ENCODE results near the gene BARX2.

Gene BARX2

DNA sequence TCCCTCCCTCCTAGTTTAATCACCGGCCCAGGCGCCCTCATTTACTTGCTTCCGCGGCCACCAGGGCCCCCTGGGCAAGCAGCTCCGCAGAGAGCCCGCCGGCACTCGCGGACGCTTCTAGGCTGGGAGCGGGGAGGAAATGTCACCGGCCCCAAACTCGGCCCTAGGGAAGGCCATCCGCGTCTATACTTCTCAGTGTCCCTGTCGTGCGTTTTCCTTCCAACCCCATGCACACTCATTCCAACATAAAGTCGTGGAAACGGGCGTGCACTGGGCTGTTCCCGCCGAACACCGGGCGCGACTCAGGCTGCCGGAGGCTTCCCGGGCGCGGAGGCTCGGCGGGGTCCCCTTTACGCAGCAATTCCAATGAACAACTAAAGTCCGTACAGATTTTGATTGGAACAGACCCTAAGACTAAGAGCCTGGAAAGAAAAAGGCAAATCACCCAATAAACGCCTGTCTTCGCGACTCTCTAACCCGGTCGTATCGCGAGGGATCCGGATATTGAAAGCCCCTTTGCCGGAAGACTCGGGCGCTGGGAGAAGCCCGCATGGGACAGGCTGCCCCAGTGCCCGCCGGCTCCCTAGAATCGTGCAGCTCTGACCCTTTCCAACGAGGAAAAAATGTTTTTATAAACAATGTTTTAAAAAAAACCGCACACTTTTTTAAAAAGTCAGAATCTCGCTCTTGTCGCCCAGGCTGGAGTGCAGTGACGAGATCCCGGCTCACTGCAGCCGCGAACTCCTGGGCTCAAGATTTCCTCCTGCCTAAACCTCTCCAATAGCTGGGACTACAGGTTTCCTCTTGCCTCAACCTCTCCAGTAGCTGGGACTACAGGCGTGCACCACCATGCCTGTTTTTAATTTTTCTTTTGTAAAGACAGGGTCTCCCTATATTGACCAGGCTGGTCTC is 1.3 kb upstream of the BARX2 start:
- peak overlapping the region; percentile 27 for H3K4me3 ChIP-seq (ENCODE audit: low read depth, low read length)
- in situ Hi-C loops (cut with HindIII; ENCODE audit: low sequenced_read_pairs), result no loop called here
- no peak for DNase-seq (ENCODE audit: low read depth)
- TF ChIP-seq, protein P1, sequence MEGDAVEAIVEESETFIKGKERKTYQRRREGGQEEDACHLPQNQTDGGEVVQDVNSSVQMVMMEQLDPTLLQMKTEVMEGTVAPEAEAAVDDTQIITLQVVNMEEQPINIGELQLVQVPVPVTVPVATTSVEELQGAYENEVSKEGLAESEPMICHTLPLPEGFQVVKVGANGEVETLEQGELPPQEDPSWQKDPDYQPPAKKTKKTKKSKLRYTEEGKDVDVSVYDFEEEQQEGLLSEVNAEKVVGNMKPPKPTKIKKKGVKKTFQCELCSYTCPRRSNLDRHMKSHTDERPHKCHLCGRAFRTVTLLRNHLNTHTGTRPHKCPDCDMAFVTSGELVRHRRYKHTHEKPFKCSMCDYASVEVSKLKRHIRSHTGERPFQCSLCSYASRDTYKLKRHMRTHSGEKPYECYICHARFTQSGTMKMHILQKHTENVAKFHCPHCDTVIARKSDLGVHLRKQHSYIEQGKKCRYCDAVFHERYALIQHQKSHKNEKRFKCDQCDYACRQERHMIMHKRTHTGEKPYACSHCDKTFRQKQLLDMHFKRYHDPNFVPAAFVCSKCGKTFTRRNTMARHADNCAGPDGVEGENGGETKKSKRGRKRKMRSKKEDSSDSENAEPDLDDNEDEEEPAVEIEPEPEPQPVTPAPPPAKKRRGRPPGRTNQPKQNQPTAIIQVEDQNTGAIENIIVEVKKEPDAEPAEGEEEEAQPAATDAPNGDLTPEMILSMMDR (IDR thresholded peaks at IDR 0.05; ENCODE audit: low read depth, low read length, missing control alignments), result no peak

DNA sequence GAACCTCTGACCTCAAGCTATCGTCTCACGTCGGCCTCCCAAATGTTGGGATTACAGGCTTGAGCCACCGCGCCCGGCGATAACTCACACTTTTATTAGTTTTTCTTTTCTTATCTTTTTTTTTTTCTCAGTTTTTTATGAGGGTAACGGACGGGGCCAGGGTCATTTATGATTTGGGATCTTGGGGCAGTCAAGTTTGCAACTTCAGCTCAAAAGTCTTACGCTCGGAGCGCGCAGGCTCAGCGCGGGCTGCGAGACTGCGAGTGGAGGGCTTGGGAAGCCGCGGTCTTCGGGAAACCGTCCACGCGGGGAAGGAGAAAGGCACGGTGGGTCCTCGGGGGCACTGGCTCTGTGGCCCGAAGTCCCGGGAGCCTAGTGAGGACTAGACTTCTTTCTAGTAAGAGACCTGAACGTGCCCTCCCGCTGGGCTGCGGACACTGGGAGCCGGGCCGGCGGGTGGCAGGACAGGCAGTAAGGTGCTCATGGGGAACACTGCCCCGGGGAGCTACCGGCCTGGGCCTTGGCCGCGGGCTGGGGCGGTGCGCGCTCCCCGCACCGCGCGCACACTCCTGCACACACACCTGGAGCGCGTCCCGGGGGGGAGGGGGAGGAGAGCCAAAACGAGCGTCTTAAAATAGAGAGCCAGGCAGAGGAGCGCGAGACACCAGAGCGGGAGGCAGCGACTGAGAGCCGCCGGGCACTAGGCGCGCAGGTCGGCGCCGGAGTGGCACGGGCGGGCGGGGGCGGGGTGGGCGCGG is 476 bp upstream of the BARX2 start:
- peak overlapping the region; percentile 23 for H3K4me3 ChIP-seq (ENCODE audit: low read depth, low read length)
- no peak for DNase-seq (ENCODE audit: low read depth)
- TF ChIP-seq, protein P1 (IDR thresholded peaks at IDR 0.05; ENCODE audit: low read depth, low read length, missing control alignments), result no peak
- in situ Hi-C loops (cut with HindIII; ENCODE audit: low sequenced_read_pairs), result no loop called here

DNA sequence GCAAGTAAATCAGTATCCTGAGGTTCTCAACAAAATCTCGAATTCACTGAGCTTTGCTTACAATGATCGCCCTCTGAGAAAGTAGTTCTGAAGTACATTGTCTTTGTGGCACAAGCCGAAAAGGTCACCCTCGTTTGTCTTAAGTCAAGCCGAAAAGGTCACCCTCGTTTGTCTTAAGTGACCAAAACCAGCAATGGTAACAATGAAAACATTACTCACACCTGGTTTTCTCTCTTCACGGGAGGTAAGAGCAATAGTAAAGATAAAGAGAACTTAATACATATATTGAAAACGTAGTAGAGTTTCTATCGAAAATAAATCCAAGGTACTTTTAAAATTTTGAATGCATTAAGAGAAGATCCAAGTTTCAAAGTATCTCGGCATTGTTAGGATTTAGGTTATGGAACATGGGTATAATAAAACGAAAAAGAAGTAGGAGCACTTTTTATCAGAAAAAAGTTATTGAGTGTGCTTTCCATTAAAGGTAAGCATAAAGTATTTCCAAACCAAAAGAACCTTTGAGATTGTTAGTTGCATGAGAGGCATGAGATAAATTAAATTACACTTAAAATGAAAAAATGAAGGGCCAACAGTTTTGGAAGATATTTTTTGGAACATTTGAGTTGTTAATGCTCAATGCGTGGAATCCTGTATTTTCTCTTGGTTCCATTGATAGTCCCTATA is 1.2 kb downstream of the BARX2 start:
- no peak overlapping the region for H3K4me3 ChIP-seq (ENCODE audit: low read depth, low read length)
- TF ChIP-seq, protein P1 (IDR thresholded peaks at IDR 0.05; ENCODE audit: low read depth, low read length, missing control alignments), result no peak
- in situ Hi-C loops (cut with HindIII; ENCODE audit: low sequenced_read_pairs), result no loop called here
- DNase-seq (ENCODE audit: low read depth), result no peak

DNA sequence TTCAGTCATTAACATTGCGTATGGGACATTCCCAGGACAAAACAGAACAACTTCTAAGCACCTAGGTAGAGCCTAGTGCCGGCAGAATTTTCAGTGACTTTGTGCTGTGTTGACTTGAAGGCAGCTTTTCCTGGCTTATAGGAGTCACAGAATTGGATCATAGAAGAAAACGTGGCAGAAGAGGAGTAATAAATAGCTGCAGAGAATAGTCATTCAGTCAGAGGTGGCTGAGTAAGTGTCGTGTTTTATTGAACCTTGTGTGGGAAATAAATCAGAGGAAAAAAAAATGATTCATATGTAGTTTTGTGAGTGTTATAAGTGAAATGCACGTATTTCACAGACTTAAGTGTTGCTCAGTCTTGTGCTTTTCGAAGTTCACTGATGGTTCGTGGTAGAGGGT is 2.1 kb downstream of the BARX2 start:
- in situ Hi-C loops (cut with HindIII; ENCODE audit: low sequenced_read_pairs), result no loop called here
- DNase-seq (ENCODE audit: low read depth), result no peak
- TF ChIP-seq, protein P1 (IDR thresholded peaks at IDR 0.05; ENCODE audit: low read depth, low read length, missing control alignments), result no peak
- H3K4me3 ChIP-seq (ENCODE audit: low read depth, low read length), result no peak overlapping the region

DNA sequence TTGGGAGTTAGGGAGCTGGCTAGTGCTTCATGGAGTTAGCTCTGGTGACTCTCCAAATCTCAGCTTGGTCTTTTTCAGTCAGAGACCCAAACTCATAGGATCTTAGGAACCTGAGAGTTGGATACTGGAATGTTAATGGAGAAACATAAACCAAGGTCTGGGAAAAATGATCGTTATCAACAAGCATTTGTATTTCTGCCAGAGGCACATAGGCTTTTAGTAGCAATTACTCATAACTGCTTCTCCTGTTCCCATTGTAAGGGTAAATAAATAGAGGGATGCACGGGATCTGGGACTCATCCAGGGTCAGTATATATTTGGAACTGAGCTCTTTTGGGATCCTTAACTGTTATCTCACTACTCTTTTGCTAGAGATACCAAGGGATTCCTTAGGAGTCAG is 4.8 kb downstream of the BARX2 start:
- in situ Hi-C loops (cut with HindIII; ENCODE audit: low sequenced_read_pairs), result no loop called here

DNA sequence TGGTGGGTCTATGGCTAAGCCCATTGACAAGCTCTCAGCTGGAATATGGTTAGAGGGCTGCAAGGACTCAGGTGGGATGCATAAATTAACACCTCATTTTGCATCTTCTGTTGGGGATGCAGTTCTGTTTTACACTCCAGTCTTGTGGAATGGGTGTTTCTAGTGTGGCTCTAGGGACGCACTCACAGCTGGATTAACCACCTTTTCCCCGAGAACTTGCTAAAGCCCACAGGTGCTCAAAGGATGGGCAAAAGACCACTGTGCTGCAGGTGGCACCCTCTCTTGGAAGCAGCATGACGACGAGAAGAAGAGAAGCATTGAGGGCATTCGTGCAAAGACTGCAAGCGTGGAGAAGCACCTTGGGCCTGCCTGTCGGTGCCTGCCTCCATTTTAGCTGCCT is 6.9 kb downstream of the BARX2 start:
- TF ChIP-seq, protein P1 (IDR thresholded peaks at IDR 0.05; ENCODE audit: low read depth, low read length, missing control alignments), result no peak
- no peak overlapping the region for H3K4me3 ChIP-seq (ENCODE audit: low read depth, low read length)
- no peak for DNase-seq (ENCODE audit: low read depth)
- in situ Hi-C loops (cut with HindIII; ENCODE audit: low sequenced_read_pairs), result no loop called here

More for the DNA sequence above, 4.8 kb downstream of the BARX2 start:
- H3K4me3 ChIP-seq (ENCODE audit: low read depth, low read length), result no peak overlapping the region
- TF ChIP-seq, protein P1 (IDR thresholded peaks at IDR 0.05; ENCODE audit: low read depth, low read length, missing control alignments), result no peak
- no peak for DNase-seq (ENCODE audit: low read depth)
